Testis (tissue), 3 donors: ENCODE results near the gene ZBTB7C. TPM values are rescaled to one million over a fixed set of nuclear protein-coding genes. Genes with fewer than 3 reads are reported as not detected.

Experiments used
- DNase-seq: peaks from one replicate; pipeline ENCODE4 v3.0.0-alpha.2; 2019
- H3K27ac ChIP-seq, 2 donors: fragments of 200-600 bp; sonication (generic); one replicate each; pipeline ENCODE4 v1.5.1; 2019
- H3K27me3 ChIP-seq: fragments of 200-600 bp; sonication (generic); one replicate; pipeline ENCODE4 v1.5.1; 2019
- H3K36me3 ChIP-seq: fragments of 200-600 bp; sonication (generic); one replicate; pipeline ENCODE4 v1.5.1; 2017; ENCODE audit warnings: low read depth; ENCODE audit errors: missing control alignments
- H3K4me1 ChIP-seq: fragments of 200-600 bp; sonication (generic); one replicate; pipeline ENCODE4 v1.5.1; 2019
- H3K4me3 ChIP-seq, 2 donors: fragments of 200-600 bp; sonication (generic); one replicate each; pipeline ENCODE4 v1.5.1; 2017 to 2019
- H3K9me3 ChIP-seq: fragments of 200-600 bp; sonication (generic); one replicate; pipeline ENCODE4 v1.5.1; 2017
- POLR2A ChIP-seq: fragments of 450-650 bp; IDR thresholded peaks from one replicate; pipeline ENCODE4 v1.6.1; 2017; ENCODE audit warnings: antibody characterized with exemption, mild to moderate bottlenecking, moderate library complexity
- WGBS, 2 donors: methylation state at CpG; one replicate each; pipeline ENCODE4 v1.1.5; 2018; 5-methylcytosine and 5-hydroxymethylcytosine counted together
- intact Hi-C: fragments of 100-400 bp; cut with DNase I; formaldehyde crosslinking; loops from one replicate; pipeline ENCODE4 v1.15.1; 2023; ENCODE audit warnings: low total_unique reads
- polyA plus RNA-seq: library from polyadenylated mRNA; stranded (reverse); fragments of 350-450 nt; fragmentation: Illumina TruSeq; extraction: RNeasy Lipid Tissue Mini Kit (QIAGEN cat#74804); gene quantifications from one replicate; pipeline ENCODE4 v1.2.3, GENCODE V29; 2014; ENCODE audit warnings: low read depth, low replicate concordance; ENCODE audit not compliant: insufficient read depth
- total RNA-seq, 2 donors: library from RNA; depleted of rRNA; stranded (reverse); fragments of >200 nt; gene quantifications; one replicate each; pipeline ENCODE4 v1.2.3, GENCODE V29; 2016
- TF ChIP-seq, protein P1 (sequence below), 3 experiments: fragments of 450-650 bp in 2 of 3; fragments of 200-600 bp in 1 of 3; sonication (generic) in 1 of 3; IDR thresholded peaks; one replicate each; pipeline ENCODE4 v1.5.1; 2016 to 2019; ENCODE audit warnings: antibody characterized with exemption in 3 of 3, mild to moderate bottlenecking in 2 of 3, moderate library complexity in 1 of 3

Gene ZBTB7C
- total and polyA plus RNA-seq, 3 donors from 2014 or later: 14.1 to 65.4 (median 42.4) TPM

DNA sequence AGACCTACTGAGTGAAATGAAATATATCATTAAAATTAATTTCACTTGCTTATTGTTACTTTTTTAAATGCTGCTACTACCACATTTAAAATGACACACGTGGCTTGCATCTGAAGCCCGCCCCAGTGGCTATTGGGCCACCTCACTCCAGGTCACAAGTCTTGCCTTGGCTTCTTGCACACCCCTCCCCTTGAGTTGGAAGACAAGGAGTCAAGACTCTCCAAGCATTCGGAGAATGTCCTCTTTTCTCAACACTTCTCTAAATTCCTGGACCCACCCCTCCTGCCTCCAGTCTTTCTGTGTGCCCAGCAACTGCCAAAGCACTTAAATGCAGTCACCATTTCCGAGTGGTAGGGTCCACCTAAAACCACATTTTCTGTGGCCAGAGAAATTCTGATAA, 73.4 kb downstream of the ZBTB7C start:
- 55 to 62% methylated on average over 4 of the region's 4 CpGs for WGBS, 2 donors
- Histone ChIP-seq H3K27ac (peak overlapping the region; percentile 63 to 82), H3K4me1 (peaks cover 65% of the 10 kb centered on the region), H3K27me3 (no peaks in the 10 kb centered on the region), H3K36me3 (no peaks in the 10 kb centered on the region), H3K4me3 (no peak overlapping the region), H3K9me3 (no peaks in the 10 kb centered on the region)
- intact Hi-C loops: loop anchor here (10.0 kb wide), 1 partner anchor 301 kb away; no protein-coding TSS in a partner anchor
- no peak for DNase-seq
- TF ChIP-seq POLR2A: no peak
- TF ChIP-seq, protein P1, sequence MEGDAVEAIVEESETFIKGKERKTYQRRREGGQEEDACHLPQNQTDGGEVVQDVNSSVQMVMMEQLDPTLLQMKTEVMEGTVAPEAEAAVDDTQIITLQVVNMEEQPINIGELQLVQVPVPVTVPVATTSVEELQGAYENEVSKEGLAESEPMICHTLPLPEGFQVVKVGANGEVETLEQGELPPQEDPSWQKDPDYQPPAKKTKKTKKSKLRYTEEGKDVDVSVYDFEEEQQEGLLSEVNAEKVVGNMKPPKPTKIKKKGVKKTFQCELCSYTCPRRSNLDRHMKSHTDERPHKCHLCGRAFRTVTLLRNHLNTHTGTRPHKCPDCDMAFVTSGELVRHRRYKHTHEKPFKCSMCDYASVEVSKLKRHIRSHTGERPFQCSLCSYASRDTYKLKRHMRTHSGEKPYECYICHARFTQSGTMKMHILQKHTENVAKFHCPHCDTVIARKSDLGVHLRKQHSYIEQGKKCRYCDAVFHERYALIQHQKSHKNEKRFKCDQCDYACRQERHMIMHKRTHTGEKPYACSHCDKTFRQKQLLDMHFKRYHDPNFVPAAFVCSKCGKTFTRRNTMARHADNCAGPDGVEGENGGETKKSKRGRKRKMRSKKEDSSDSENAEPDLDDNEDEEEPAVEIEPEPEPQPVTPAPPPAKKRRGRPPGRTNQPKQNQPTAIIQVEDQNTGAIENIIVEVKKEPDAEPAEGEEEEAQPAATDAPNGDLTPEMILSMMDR (IDR thresholded peaks at IDR 0.05): no peak

DNA sequence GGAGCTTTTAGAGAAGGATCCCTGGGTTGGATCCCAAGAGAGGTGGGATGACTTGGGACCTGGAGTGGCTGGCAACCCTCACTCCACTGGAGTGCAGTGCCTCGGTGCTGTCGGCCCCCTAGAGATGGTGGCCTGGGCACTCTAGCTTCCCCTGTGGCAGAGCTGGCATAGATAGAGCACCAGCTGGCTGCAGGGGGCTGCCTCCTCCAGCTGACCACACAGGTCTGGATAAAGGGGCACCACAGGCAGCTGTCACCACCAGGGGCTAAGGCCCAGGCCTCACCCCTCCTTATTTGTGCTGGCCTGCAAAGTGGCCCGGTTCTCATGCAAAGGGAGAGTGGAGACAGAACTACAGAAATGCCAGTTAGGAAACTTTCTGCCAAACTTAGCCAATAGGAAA, 74.3 kb downstream of the ZBTB7C start:
- whole genome bisulfite sequencing, 2 donors: 89 to 90% methylated on average over 1 to 3 of the region's 3 CpGs
- Histone ChIP-seq H3K36me3 (no peaks in the 10 kb centered on the region), H3K4me1 (peaks cover 55% of the 10 kb centered on the region), H3K27me3 (no peaks in the 10 kb centered on the region), H3K27ac (peak overlapping the region in 1 of 2 donors; percentile 46), H3K4me3 (no peak overlapping the region), H3K9me3 (no peaks in the 10 kb centered on the region)
- no peak for DNase-seq
- TF ChIP-seq, protein P1 (IDR thresholded peaks at IDR 0.05): no peak
- no peak for TF ChIP-seq POLR2A
- intact Hi-C loops: loop anchor here (10.0 kb wide), 1 partner anchor 300 kb away; no protein-coding TSS in a partner anchor

DNA sequence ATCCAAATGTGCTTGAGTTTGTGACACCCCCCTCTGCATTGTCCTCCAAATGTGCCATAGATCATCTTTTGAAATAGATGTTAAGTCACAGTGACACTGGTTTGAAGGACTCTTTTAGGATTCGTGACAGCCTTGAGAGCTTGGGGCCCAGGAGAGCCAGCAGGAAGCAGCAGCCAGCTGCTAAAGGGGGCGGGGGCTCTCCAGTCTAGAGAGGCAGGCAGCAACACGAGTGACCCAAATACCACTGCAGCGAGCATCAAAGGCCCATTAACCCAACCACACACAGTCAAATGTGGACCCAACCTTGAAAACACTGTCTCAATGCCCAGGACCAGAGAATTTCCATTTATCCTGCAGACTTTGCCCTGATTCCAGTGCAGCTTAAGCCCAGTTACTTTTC, 75.6 kb downstream of the ZBTB7C start:
- peak overlapping the region in 1 of 2 donors; percentile 46 for H3K27ac ChIP-seq
- no peaks in the 10 kb centered on the region for H3K36me3 ChIP-seq
- no peak overlapping the region for H3K4me3 ChIP-seq
- DNase-seq: peak; percentile 48
- H3K4me1 ChIP-seq: peaks cover 42% of the 10 kb centered on the region
- 26 to 31% methylated on average over 4 of the region's 4 CpGs for WGBS, 2 donors
- no peaks in the 10 kb centered on the region for H3K27me3 ChIP-seq
- no peaks in the 10 kb centered on the region for H3K9me3 ChIP-seq
- TF ChIP-seq, protein P1 (IDR thresholded peaks at IDR 0.05): no peak
- no peak for TF ChIP-seq POLR2A
- intact Hi-C loops: loop anchor here (10.0 kb wide), 1 partner anchor 299 kb away; no protein-coding TSS in a partner anchor

DNA sequence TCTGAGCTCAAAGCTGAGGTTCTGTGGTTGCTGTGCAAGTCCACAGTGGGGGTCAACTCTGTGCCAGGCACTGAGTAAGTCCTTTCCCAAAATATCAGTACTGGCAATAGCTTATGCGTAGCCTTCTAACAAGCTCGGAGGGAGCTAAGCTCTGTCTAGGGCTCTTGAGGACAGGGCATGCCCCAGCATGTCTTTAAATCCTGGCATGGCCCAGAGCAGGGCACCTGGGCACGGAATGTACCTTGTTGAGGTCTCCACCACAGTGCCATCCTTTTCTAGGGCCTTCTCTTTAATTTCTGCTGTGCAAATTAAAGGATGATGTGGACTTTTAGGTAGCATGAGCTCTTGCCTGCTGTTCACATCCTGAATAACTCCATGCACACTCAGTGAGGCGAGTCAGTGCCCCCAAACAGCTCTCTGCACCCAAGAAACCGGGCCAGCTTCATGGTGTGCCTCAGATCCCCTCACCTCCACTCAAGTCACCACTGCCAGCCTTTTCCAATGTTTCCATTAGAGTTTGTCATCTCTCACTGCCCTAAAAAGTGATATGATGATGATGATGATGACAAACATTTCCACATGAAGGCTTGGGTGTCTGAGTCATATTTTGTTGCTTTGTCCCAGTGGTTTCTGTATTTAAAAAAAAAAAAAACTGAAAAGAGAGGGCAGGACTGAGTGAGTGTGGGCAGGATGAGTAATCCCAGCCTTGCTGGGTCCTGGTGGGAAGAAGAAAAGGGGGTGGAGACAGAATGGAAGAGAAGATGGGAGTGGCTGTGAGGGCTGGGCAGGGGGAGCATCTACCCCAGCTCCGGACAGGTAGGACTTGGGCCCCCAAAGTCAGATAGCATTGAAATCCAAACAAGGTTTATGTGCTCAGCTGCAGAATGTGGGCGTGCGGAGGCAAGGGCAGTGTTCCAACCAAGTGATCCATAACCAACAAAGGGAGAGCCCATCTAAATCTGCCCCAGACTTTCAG, 78.9 kb downstream of the ZBTB7C start:
- no peak for DNase-seq
- Histone ChIP-seq H3K27ac (no peak overlapping the region), H3K27me3 (no peaks in the 10 kb centered on the region), H3K9me3 (no peaks in the 10 kb centered on the region), H3K4me3 (no peak overlapping the region), H3K4me1 (peaks cover 15% of the 10 kb centered on the region), H3K36me3 (no peaks in the 10 kb centered on the region)
- 83 to 88% methylated on average over 7 to 8 of the region's 8 CpGs for WGBS, 2 donors
- intact Hi-C loops: loop anchor here (10.0 kb wide), 1 partner anchor 296 kb away; no protein-coding TSS in a partner anchor
- TF ChIP-seq, protein P1 (IDR thresholded peaks at IDR 0.05): no peak
- no peak for TF ChIP-seq POLR2A
